ENCODE measurements around the gene SIK3.

The SIK3 gene

GRCh38 chr11:116827461-116827860 lies 270.8 kb downstream of the SIK3 start:
- H3K4me3 Mint-ChIP-seq, result no peak overlapping the region

GRCh38 chr11:116826751-116827431 lies 271.3 kb downstream of the SIK3 start:
- no peaks in the 10 kb centered on the region for H3K4me1 Mint-ChIP-seq
- no peak overlapping the region for H3K27ac Mint-ChIP-seq
- no peak overlapping the region for H3K4me3 Mint-ChIP-seq
- DNase-seq (ENCODE audit: low spot score in 2 of 2), result no peak
- H3K9me3 Mint-ChIP-seq, result no peaks in the 10 kb centered on the region
- H3K36me3 Mint-ChIP-seq, result no peaks in the 10 kb centered on the region
- ATAC-seq, result no peak

More at GRCh38 chr11:116827461-116827860, 270.8 kb downstream of the SIK3 start:
- DNase-seq (ENCODE audit: low spot score in 2 of 2), result no peak
- ATAC-seq, result no peak
- Mint-ChIP-seq H3K9me3 (no peaks in the 10 kb centered on the region), H3K4me1 (no peaks in the 10 kb centered on the region), H3K27ac (no peak overlapping the region), H3K36me3 (no peaks in the 10 kb centered on the region)

- no peaks in the 10 kb centered on the region for H3K9me3 Mint-ChIP-seq
- H3K4me1 Mint-ChIP-seq, result no peaks in the 10 kb centered on the region
- DNase-seq (ENCODE audit: low spot score in 2 of 2) (no peak), ATAC-seq (no peak)
- H3K36me3 Mint-ChIP-seq, result no peaks in the 10 kb centered on the region
- H3K4me3 Mint-ChIP-seq, result no peak overlapping the region
- no peak overlapping the region for H3K27ac Mint-ChIP-seq
These were observed 272.1 kb downstream of the SIK3 start for GRCh38 chr11:116825854-116826750.

GRCh38 chr11:116825434-116825833 lies 272.8 kb downstream of the SIK3 start:
- no peak overlapping the region for H3K27ac Mint-ChIP-seq
- H3K4me3 Mint-ChIP-seq, result no peak overlapping the region
- H3K36me3 Mint-ChIP-seq, result no peaks in the 10 kb centered on the region
- DNase-seq (ENCODE audit: low spot score in 2 of 2) (no peak), ATAC-seq (no peak)
- no peaks in the 10 kb centered on the region for H3K4me1 Mint-ChIP-seq
- no peaks in the 10 kb centered on the region for H3K9me3 Mint-ChIP-seq

GRCh38 chr11:116823031-116823843 lies 275.0 kb downstream of the SIK3 start, which contains the start of gene APOA4:
Gene APOA4, minus strand, starts transcription at chr11:116823304. Its CDS starts 113 bp downstream, at chr11:116823191.
- Mint-ChIP-seq H3K36me3 (no peaks in the 10 kb centered on the region), H3K27ac (no peak within 1 kb of the TSS), H3K4me3 (no peak within 1 kb of the TSS), H3K9me3 (no peaks in the 10 kb centered on the region), H3K4me1 (no peaks in the 10 kb centered on the region)
- no peak for DNase-seq (ENCODE audit: low spot score in 2 of 2)
- no peak for ATAC-seq

- H3K4me1 Mint-ChIP-seq, result no peaks in the 10 kb centered on the region
- DNase-seq (ENCODE audit: low spot score in 2 of 2), result no peak
- no peak overlapping the region for H3K4me3 Mint-ChIP-seq
- H3K9me3 Mint-ChIP-seq, result no peaks in the 10 kb centered on the region
- H3K36me3 Mint-ChIP-seq, result no peaks in the 10 kb centered on the region
- H3K27ac Mint-ChIP-seq, result no peak overlapping the region
- ATAC-seq, result no peak
These were observed 275.7 kb downstream of the SIK3 start for GRCh38 chr11:116822575-116822974.

- no peak for DNase-seq (ENCODE audit: low spot score in 2 of 2)
- Mint-ChIP-seq H3K36me3 (no peaks in the 10 kb centered on the region), H3K9me3 (no peaks in the 10 kb centered on the region), H3K27ac (no peak overlapping the region), H3K4me3 (no peak overlapping the region), H3K4me1 (no peaks in the 10 kb centered on the region)
- ATAC-seq, result no peak
These were observed 276.9 kb downstream of the SIK3 start for GRCh38 chr11:116821050-116821918.

GRCh38 chr11:116819049-116819448 lies 279.2 kb downstream of the SIK3 start:
- no peaks in the 10 kb centered on the region for H3K4me1 Mint-ChIP-seq
- ATAC-seq, result no peak
- no peak overlapping the region for H3K4me3 Mint-ChIP-seq

GRCh38 chr11:116814502-116814901 lies 283.7 kb downstream of the SIK3 start:
- Mint-ChIP-seq H3K4me3 (no peak overlapping the region), H3K9me3 (no peaks in the 10 kb centered on the region), H3K27ac (no peak overlapping the region), H3K4me1 (no peaks in the 10 kb centered on the region), H3K36me3 (no peaks in the 10 kb centered on the region)
- ATAC-seq (no peak), DNase-seq (ENCODE audit: low spot score in 2 of 2) (no peak)

More at GRCh38 chr11:116819049-116819448, 279.2 kb downstream of the SIK3 start:
- no peak for DNase-seq (ENCODE audit: low spot score in 2 of 2)
- Mint-ChIP-seq H3K9me3 (no peaks in the 10 kb centered on the region), H3K27ac (no peak overlapping the region), H3K36me3 (no peaks in the 10 kb centered on the region)

GRCh38 chr11:116813781-116814471 lies 284.3 kb downstream of the SIK3 start:
- Mint-ChIP-seq H3K4me3 (no peak overlapping the region), H3K4me1 (no peaks in the 10 kb centered on the region), H3K27ac (peak overlapping the region; percentile 54), H3K36me3 (no peaks in the 10 kb centered on the region), H3K9me3 (no peaks in the 10 kb centered on the region)
- no peak for DNase-seq (ENCODE audit: low spot score in 2 of 2)
- ATAC-seq, result no peak

- Mint-ChIP-seq H3K4me3 (no peak overlapping the region), H3K36me3 (no peaks in the 10 kb centered on the region), H3K4me1 (no peaks in the 10 kb centered on the region), H3K27ac (no peak overlapping the region), H3K9me3 (no peaks in the 10 kb centered on the region)
- peak; percentile 47 for ATAC-seq
- no peak for DNase-seq (ENCODE audit: low spot score in 2 of 2)
These were observed 285.1 kb downstream of the SIK3 start for GRCh38 chr11:116813170-116813569.

- Mint-ChIP-seq H3K27ac (no peak overlapping the region), H3K4me3 (no peak overlapping the region), H3K9me3 (no peaks in the 10 kb centered on the region), H3K36me3 (no peaks in the 10 kb centered on the region), H3K4me1 (no peaks in the 10 kb centered on the region)
- ATAC-seq (no peak), DNase-seq (ENCODE audit: low spot score in 2 of 2) (no peak)
These were observed 286.1 kb downstream of the SIK3 start for GRCh38 chr11:116812109-116812508.

- DNase-seq (ENCODE audit: low spot score in 2 of 2) (no peak), ATAC-seq (no peak)
- Mint-ChIP-seq H3K4me3 (no peak overlapping the region), H3K27ac (no peak overlapping the region), H3K4me1 (no peaks in the 10 kb centered on the region), H3K9me3 (no peaks in the 10 kb centered on the region), H3K36me3 (no peaks in the 10 kb centered on the region)
These were observed 287.0 kb downstream of the SIK3 start for GRCh38 chr11:116811194-116811593.

Data from stimulated activated effector memory CD8-positive, alpha-beta T cell treated with anti-CD3 and anti-CD28 coated beads, Interleukin-12 subunit alpha, Interleukin-12 subunit beta, amount 100 ng/mL, for 72 hours (primary cell).